DOHH2 (cell line): ENCODE data around the gene SIPA1.

Source experiments
- H3F3A ChIP-seq: fragments of 200-600 bp; sonication (generic), shearing (Covaris generic); 2 replicates; pipeline ENCODE4 v1.6.0; 2016; ENCODE audit warnings: antibody characterized with exemption, mild to moderate bottlenecking; ENCODE audit not compliant: control insufficient read depth, insufficient read depth
- H3K27ac ChIP-seq: fragments of 200-600 bp; sonication (generic); 2 replicates; pipeline ENCODE4 v1.5.1; 2014; ENCODE audit warnings: low read depth, mild to moderate bottlenecking, low read length, moderate library complexity
- H3K27me3 ChIP-seq: fragments of 200-600 bp; sonication (generic); 2 replicates; pipeline ENCODE4 v1.6.1; 2014; ENCODE audit warnings: mild to moderate bottlenecking, low read length, mixed read lengths; ENCODE audit not compliant: control insufficient read depth
- H3K36me3 ChIP-seq: fragments of 200-600 bp; sonication (generic); 2 replicates; pipeline ENCODE4 v1.6.1; 2014; ENCODE audit warnings: mild to moderate bottlenecking, low read length, moderate library complexity, mixed read lengths; ENCODE audit not compliant: control insufficient read depth
- H3K4me1 ChIP-seq: fragments of 200-600 bp; sonication (generic); 2 replicates; pipeline ENCODE4 v1.6.1; 2014; ENCODE audit warnings: mild to moderate bottlenecking, low read length, mixed read lengths; ENCODE audit not compliant: control insufficient read depth
- H3K4me2 ChIP-seq: fragments of 200-600 bp; sonication (generic); 2 replicates; pipeline ENCODE4 v1.6.0; 2014; ENCODE audit warnings: mild to moderate bottlenecking, low read length, moderate library complexity
- H3K4me3 ChIP-seq: fragments of 200-600 bp; sonication (generic); 2 replicates; pipeline ENCODE4 v1.5.1; 2014; ENCODE audit warnings: mild to moderate bottlenecking, low read length, mixed read lengths
- H3K79me2 ChIP-seq: fragments of 200-600 bp; sonication (generic); 2 replicates; pipeline ENCODE4 v1.6.1; 2014; ENCODE audit warnings: mild to moderate bottlenecking, low read length, mixed read lengths; ENCODE audit not compliant: control insufficient read depth
- H3K9me2 ChIP-seq: fragments of 200-600 bp; sonication (generic); replicated peaks from 2 replicates; pipeline ENCODE4 v1.6.1; 2014; ENCODE audit warnings: mild to moderate bottlenecking, low read length, mixed read lengths; ENCODE audit not compliant: control insufficient read depth
- H3K9me3 ChIP-seq: fragments of 200-600 bp; sonication (generic); 2 replicates; pipeline ENCODE4 v1.6.1; 2014; ENCODE audit warnings: antibody characterized with exemption, low read length, mixed read lengths; ENCODE audit not compliant: control insufficient read depth, insufficient read depth
- H4K20me1 ChIP-seq: fragments of 200-600 bp; sonication (generic); 2 replicates; pipeline ENCODE4 v1.6.0; 2014; ENCODE audit warnings: low read depth, mild to moderate bottlenecking, antibody characterized with exemption, low read length, moderate library complexity; ENCODE audit not compliant: control insufficient read depth, insufficient read depth
- CTCF ChIP-seq: fragments of 200-600 bp; sonication (generic); IDR thresholded peaks from one replicate; pipeline ENCODE4 v1.5.1; 2014; ENCODE audit warnings: antibody characterized with exemption, mild to moderate bottlenecking, low read depth, low read length; ENCODE audit not compliant: poor library complexity, severe bottlenecking
- EZH2phosphoT487 ChIP-seq: fragments of 200-600 bp; sonication (generic); IDR thresholded peaks from 2 replicates; pipeline ENCODE4 v1.6.1; 2017; ENCODE audit warnings: borderline replicate concordance, mild to moderate bottlenecking, antibody characterized with exemption, low read length, moderate library complexity, mixed read lengths

Gene SIPA1, protein sequence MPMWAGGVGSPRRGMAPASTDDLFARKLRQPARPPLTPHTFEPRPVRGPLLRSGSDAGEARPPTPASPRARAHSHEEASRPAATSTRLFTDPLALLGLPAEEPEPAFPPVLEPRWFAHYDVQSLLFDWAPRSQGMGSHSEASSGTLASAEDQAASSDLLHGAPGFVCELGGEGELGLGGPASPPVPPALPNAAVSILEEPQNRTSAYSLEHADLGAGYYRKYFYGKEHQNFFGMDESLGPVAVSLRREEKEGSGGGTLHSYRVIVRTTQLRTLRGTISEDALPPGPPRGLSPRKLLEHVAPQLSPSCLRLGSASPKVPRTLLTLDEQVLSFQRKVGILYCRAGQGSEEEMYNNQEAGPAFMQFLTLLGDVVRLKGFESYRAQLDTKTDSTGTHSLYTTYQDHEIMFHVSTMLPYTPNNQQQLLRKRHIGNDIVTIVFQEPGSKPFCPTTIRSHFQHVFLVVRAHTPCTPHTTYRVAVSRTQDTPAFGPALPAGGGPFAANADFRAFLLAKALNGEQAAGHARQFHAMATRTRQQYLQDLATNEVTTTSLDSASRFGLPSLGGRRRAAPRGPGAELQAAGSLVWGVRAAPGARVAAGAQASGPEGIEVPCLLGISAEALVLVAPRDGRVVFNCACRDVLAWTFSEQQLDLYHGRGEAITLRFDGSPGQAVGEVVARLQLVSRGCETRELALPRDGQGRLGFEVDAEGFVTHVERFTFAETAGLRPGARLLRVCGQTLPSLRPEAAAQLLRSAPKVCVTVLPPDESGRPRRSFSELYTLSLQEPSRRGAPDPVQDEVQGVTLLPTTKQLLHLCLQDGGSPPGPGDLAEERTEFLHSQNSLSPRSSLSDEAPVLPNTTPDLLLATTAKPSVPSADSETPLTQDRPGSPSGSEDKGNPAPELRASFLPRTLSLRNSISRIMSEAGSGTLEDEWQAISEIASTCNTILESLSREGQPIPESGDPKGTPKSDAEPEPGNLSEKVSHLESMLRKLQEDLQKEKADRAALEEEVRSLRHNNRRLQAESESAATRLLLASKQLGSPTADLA

GRCh38 chr11:65637794-65638419 is at the start of gene SIPA1:
SIPA1 (plus strand) TSS chr11:65638101; CDS start chr11:65640922, 2,821 bp downstream.
- peak within 1 kb of the TSS; percentile 97 for H3K27ac ChIP-seq
- peaks cover 28% of the 10 kb centered on the region for H3K79me2 ChIP-seq
- no peaks in the 10 kb centered on the region for H4K20me1 ChIP-seq
- no peaks in the 10 kb centered on the region for H3K9me2 ChIP-seq
- H3F3A ChIP-seq = peaks cover 28% of the 10 kb centered on the region
- peaks cover 49% of the 10 kb centered on the region for H3K4me1 ChIP-seq
- peak within 1 kb of the TSS; percentile 100 for H3K4me2 ChIP-seq
- peak within 1 kb of the TSS; percentile 84 for H3K4me3 ChIP-seq
- H3K9me3 ChIP-seq = no peaks in the 10 kb centered on the region
- peaks cover 85% of the 10 kb centered on the region for H3K36me3 ChIP-seq
- TF ChIP-seq EZH2phosphoT487 (no peak), CTCF (no peak)
- H3K27me3 ChIP-seq = no peaks in the 10 kb centered on the region

DNA sequence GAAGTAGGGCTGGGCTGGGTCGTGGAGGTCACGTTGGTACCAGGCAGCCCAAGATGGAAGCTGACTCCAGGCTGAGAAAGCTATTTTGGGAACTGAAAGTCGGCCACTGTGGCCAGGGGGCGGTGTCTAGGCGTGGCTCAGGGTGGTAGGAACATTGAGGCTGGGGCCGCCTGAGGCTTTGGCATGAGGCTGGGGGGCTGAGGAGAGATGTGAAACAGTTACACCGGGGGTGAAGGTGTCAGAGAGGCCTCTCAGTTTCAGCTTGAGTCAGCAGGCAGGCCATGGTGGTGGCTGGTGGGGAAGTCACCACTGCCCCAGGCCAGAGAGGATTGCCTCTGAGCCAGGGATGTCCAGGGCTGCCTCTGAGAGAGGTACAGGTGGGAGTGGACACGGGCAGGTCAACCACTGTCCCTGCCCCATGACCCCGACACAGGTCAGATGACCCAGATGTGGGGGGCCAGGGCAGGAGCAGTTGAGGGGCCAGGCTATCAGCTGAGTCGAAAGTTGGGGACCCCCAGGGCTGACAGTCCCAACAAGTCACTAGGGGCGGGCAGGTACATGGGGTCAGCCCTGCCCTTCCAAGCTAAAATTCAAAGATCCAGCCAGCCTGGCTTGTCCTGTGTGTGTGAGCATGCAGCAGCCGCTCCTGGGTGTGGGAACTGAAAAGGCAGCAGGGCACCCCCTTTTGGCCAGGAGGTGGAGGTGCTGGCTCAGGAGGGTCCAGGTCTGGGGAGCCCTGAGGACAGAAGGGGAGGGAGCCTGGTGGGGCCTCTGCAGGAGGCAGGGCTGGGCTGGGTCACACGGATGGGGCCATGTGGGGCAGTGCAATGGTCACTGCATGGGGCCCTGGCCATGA is 49.5 kb upstream of the SIPA1 start:
- Histone ChIP-seq H4K20me1 (no peaks in the 10 kb centered on the region), H3K4me1 (peaks cover 28% of the 10 kb centered on the region), H3K36me3 (peaks cover 9% of the 10 kb centered on the region), H3K79me2 (no peaks in the 10 kb centered on the region), H3K27me3 (no peaks in the 10 kb centered on the region), H3K4me3 (peak overlapping the region; percentile 29), H3K4me2 (peak overlapping the region; percentile 52), H3K9me3 (no peaks in the 10 kb centered on the region), H3K9me2 (no peaks in the 10 kb centered on the region), H3F3A (0 out of 2 replicates have a peak, but pooled peaks cover 3% of the 10 kb centered on the region), H3K27ac (peak overlapping the region; percentile 15)
- TF ChIP-seq CTCF (peak; percentile 83), EZH2phosphoT487 (no peak)
